ENCODE data around the gene NR2F6.

NR2F6 gene

GRCh38 chr19:17255150-17255621 lies 9.5 kb upstream of the NR2F6 start:
- no peak overlapping the region for H3K4me3 ChIP-seq (ENCODE audit: low read length)
- TF ChIP-seq ZNF274 (IDR thresholded peaks at IDR 0.05; ENCODE audit: low read depth, low read length), result no peak

- H3K4me3 ChIP-seq (ENCODE audit: low read length), result no peak overlapping the region
- no peak for TF ChIP-seq ZNF274 (IDR thresholded peaks at IDR 0.05; ENCODE audit: low read depth, low read length)
These were observed 8.9 kb upstream of the NR2F6 start for GRCh38 chr19:17254636-17255035.

GRCh38 chr19:17249887-17250548 lies 4.3 kb upstream of the NR2F6 start:
- TF ChIP-seq ZNF274 (IDR thresholded peaks at IDR 0.05; ENCODE audit: low read depth, low read length), result no peak
- no peak overlapping the region for H3K4me3 ChIP-seq (ENCODE audit: low read length)

GRCh38 chr19:17248011-17248776 lies 2.5 kb upstream of the NR2F6 start:
- no peak overlapping the region for H3K4me3 ChIP-seq (ENCODE audit: low read length)
- TF ChIP-seq ZNF274 (IDR thresholded peaks at IDR 0.05; ENCODE audit: low read depth, low read length), result no peak

- no peak for TF ChIP-seq ZNF274 (IDR thresholded peaks at IDR 0.05; ENCODE audit: low read depth, low read length)
- peak overlapping the region; percentile 48; the same call in 1 of the 2 replicates for H3K4me3 ChIP-seq (ENCODE audit: low read length)
These were observed 1.1 kb upstream of the NR2F6 start for GRCh38 chr19:17246681-17247425.

GRCh38 chr19:17244618-17245534 lies 843 bp downstream of the NR2F6 start:
- peak overlapping the region; percentile 79 for H3K4me3 ChIP-seq (ENCODE audit: low read length)
- no peak for TF ChIP-seq ZNF274 (IDR thresholded peaks at IDR 0.05; ENCODE audit: low read depth, low read length)

GRCh38 chr19:17243830-17244617 lies 1.7 kb downstream of the NR2F6 start:
- peak overlapping the region; percentile 79 for H3K4me3 ChIP-seq (ENCODE audit: low read length)
- no peak for TF ChIP-seq ZNF274 (IDR thresholded peaks at IDR 0.05; ENCODE audit: low read depth, low read length)

- H3K4me3 ChIP-seq (ENCODE audit: low read length), result no peak overlapping the region; the same call in 1 of the 2 replicates
- TF ChIP-seq ZNF274 (IDR thresholded peaks at IDR 0.05; ENCODE audit: low read depth, low read length), result no peak
These were observed 2.4 kb downstream of the NR2F6 start for GRCh38 chr19:17243211-17243829.

GRCh38 chr19:17242431-17243208 lies 3.1 kb downstream of the NR2F6 start:
- H3K4me3 ChIP-seq (ENCODE audit: low read length), result no peak overlapping the region
- no peak for TF ChIP-seq ZNF274 (IDR thresholded peaks at IDR 0.05; ENCODE audit: low read depth, low read length)

- no peak for TF ChIP-seq ZNF274 (IDR thresholded peaks at IDR 0.05; ENCODE audit: low read depth, low read length)
- H3K4me3 ChIP-seq (ENCODE audit: low read length), result no peak overlapping the region
These were observed 4.8 kb downstream of the NR2F6 start for GRCh38 chr19:17240826-17241399.

GRCh38 chr19:17240062-17240752 lies 5.5 kb downstream of the NR2F6 start:
- H3K4me3 ChIP-seq (ENCODE audit: low read length), result no peak overlapping the region
- no peak for TF ChIP-seq ZNF274 (IDR thresholded peaks at IDR 0.05; ENCODE audit: low read depth, low read length)

Measured in GM08714 (cell line).